OCI-LY7 (cell line): Measurements from ENCODE around the gene ROBO2. TPM values are rescaled to one million over a fixed set of nuclear protein-coding genes. Genes with fewer than 3 reads are reported as not detected.

Experiments
- BruUV-seq: library from RNA; stranded (reverse); fragments of 400-500 nt; replicated peaks from 2 replicates; lab custom pipeline; 2021; lab: Mats Ljungman, UMichigan
- CTCF ChIA-PET: fragments of 300-600 bp; sonication (Branson Sonifier 250); formaldehyde crosslinking; loops from one replicate; lab custom pipeline; 2022; ENCODE audit warnings: antibody characterized with exemption; ENCODE audit not compliant: unreplicated experiment; lab: Charles Lee
- POLR2A ChIA-PET: fragments of 300-600 bp; sonication (Branson Sonifier 250); formaldehyde crosslinking; loops from one replicate; lab custom pipeline; 2022; ENCODE audit warnings: antibody characterized with exemption; lab: Charles Lee
- DNase-seq: peaks from one replicate; pipeline ENCODE4 v3.0.0-alpha.2; 2015; ENCODE audit warnings: low spot score
- H2AFZ ChIP-seq: fragments of 200-600 bp; sonication (generic), shearing (Covaris generic); 2 replicates; pipeline ENCODE4 v1.6.1; 2014; ENCODE audit warnings: mild to moderate bottlenecking, antibody characterized with exemption, low read length, moderate library complexity
- H3K27ac ChIP-seq: fragments of 200-600 bp; sonication (generic); 2 replicates; pipeline ENCODE4 v1.5.1; 2014; ENCODE audit warnings: mixed run types, low read depth, mild to moderate bottlenecking, moderate library complexity, low read length, inconsistent platforms; ENCODE audit not compliant: poor library complexity, severe bottlenecking
- H3K36me3 ChIP-seq: fragments of 200-600 bp; sonication (generic); 2 replicates; pipeline ENCODE4 v1.6.1; 2014; ENCODE audit warnings: mild to moderate bottlenecking, antibody characterized with exemption, low read length, moderate library complexity, mixed read lengths; ENCODE audit not compliant: insufficient read depth
- H3K4me1 ChIP-seq: fragments of 200-600 bp; sonication (generic); 2 replicates; pipeline ENCODE4 v1.5.1; 2014; ENCODE audit warnings: mild to moderate bottlenecking, low read length; ENCODE audit not compliant: insufficient read depth, poor library complexity, severe bottlenecking
- H3K4me2 ChIP-seq: fragments of 200-600 bp; sonication (generic); 2 replicates; pipeline ENCODE4 v1.6.1; 2014; ENCODE audit warnings: mild to moderate bottlenecking, low read length
- H3K4me3 ChIP-seq: fragments of 200-600 bp; sonication (generic); 2 replicates; pipeline ENCODE4 v1.5.1; 2014; ENCODE audit warnings: mild to moderate bottlenecking, low read depth, low read length; ENCODE audit not compliant: poor library complexity, severe bottlenecking
- H3K79me2 ChIP-seq: fragments of 200-600 bp; sonication (generic); 2 replicates; pipeline ENCODE4 v1.6.1; 2016; ENCODE audit warnings: low read depth, mild to moderate bottlenecking, low read length, moderate library complexity, mixed read lengths; ENCODE audit not compliant: insufficient read depth
- H3K9me2 ChIP-seq: fragments of 200-600 bp; sonication (generic); 2 replicates; pipeline ENCODE4 v1.6.1; 2016; ENCODE audit warnings: mild to moderate bottlenecking, low read length, mixed read lengths; ENCODE audit not compliant: insufficient read depth
- H3K9me3 ChIP-seq: fragments of 200-600 bp; sonication (generic); 2 replicates; pipeline ENCODE4 v1.6.1; 2014; ENCODE audit warnings: mild to moderate bottlenecking, mixed run types, low read length, mixed read lengths
- H4K20me1 ChIP-seq: fragments of 200-600 bp; sonication (generic); 2 replicates; pipeline ENCODE4 v1.6.1; 2014; ENCODE audit warnings: mild to moderate bottlenecking, antibody characterized with exemption, low read length, moderate library complexity, mixed read lengths; ENCODE audit not compliant: insufficient read depth
- EZH2phosphoT487 ChIP-seq: fragments of 200-600 bp; sonication (generic); IDR thresholded peaks from 2 replicates; pipeline ENCODE4 v1.6.1; 2018; ENCODE audit warnings: low read depth, borderline replicate concordance, mild to moderate bottlenecking, mixed run types, antibody characterized with exemption, low read length, moderate library complexity, mixed read lengths
- intact Hi-C: fragments of 100-400 bp; cut with micrococcal nuclease; formaldehyde crosslinking; loops from one replicate; pipeline ENCODE4 v1.10.0; 2022; ENCODE audit not compliant: unreplicated experiment
- total RNA-seq, 2 experiments: library from RNA; depleted of rRNA in 1 of 2; stranded (reverse); fragments of >200 nt in 1 of 2; shearing (Covaris generic) in 1 of 2; gene quantifications; 2 replicates each; pipeline ENCODE4 v1.2.3, GENCODE V29; 2014 to 2022
- TF ChIP-seq, protein P1 (sequence below): fragments of 200-600 bp; sonication (generic); conservative IDR thresholded peaks from 2 replicates; pipeline ENCODE4 v1.5.1; 2014; ENCODE audit warnings: mild to moderate bottlenecking, antibody characterized with exemption, low read length, moderate library complexity, mixed read lengths

The ROBO2 gene
- total RNA-seq, 2 experiments from 2014 or later = 0.06 to 4.8 TPM

DNA sequence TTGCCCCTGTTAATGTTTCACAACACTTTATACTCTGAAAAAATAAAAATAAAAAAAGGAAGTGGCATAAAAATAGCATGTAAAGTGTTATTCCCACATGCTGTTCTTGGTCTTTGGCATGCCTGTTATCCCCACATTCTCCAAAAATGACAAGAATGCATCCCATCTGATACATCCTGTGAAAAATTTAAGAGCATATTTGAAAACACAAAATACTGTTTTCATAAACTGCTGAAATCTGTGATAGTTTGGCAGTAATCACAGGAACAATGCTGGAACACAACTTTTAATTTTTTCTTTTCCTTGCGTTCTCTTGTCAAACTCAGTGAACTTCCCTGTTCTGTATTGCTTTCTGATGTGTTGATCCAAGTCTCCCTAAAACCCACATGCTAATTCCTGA, 288.8 kb downstream of the ROBO2 start:
- no peak for DNase-seq
- ChIA-PET POLR2A (no interaction called here), CTCF (no interaction called here)
- no TSS peak for BruUV-seq
- no peak for TF ChIP-seq EZH2phosphoT487
- TF ChIP-seq, protein P1, sequence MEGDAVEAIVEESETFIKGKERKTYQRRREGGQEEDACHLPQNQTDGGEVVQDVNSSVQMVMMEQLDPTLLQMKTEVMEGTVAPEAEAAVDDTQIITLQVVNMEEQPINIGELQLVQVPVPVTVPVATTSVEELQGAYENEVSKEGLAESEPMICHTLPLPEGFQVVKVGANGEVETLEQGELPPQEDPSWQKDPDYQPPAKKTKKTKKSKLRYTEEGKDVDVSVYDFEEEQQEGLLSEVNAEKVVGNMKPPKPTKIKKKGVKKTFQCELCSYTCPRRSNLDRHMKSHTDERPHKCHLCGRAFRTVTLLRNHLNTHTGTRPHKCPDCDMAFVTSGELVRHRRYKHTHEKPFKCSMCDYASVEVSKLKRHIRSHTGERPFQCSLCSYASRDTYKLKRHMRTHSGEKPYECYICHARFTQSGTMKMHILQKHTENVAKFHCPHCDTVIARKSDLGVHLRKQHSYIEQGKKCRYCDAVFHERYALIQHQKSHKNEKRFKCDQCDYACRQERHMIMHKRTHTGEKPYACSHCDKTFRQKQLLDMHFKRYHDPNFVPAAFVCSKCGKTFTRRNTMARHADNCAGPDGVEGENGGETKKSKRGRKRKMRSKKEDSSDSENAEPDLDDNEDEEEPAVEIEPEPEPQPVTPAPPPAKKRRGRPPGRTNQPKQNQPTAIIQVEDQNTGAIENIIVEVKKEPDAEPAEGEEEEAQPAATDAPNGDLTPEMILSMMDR = no peak
- Histone ChIP-seq H3K27ac (no peak overlapping the region), H3K9me3 (no peaks in the 10 kb centered on the region), H4K20me1 (no peaks in the 10 kb centered on the region), H3K4me2 (no peak overlapping the region), H3K4me3 (no peak overlapping the region), H2AFZ (no peak overlapping the region), H3K36me3 (no peaks in the 10 kb centered on the region), H3K9me2 (no peaks in the 10 kb centered on the region), H3K79me2 (no peaks in the 10 kb centered on the region), H3K4me1 (no peaks in the 10 kb centered on the region)
- intact Hi-C loops = loop anchor here (10.0 kb wide), 1 partner anchor 1316 kb away; no protein-coding TSS in a partner anchor

DNA sequence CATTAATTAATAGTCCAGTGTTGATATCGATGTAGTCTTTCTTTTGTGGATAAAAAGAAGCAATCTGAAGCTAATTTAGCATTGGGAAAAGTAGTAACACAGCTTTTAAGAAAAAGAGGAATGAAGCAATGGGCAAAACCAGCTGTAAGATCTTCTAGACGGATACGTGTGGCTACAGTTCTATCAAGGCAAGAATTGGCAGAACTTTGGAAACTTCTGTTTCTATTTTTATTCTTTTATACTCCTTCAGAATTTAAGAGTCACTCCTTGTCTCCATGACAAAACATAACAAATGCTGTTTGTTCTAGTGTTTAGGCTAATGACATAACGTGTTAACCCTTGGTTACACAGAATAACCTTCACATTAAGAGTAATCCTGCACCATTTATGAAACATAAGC, 289.2 kb downstream of the ROBO2 start:
- Histone ChIP-seq H4K20me1 (no peaks in the 10 kb centered on the region), H3K9me2 (no peaks in the 10 kb centered on the region), H3K27ac (no peak overlapping the region), H3K79me2 (no peaks in the 10 kb centered on the region), H3K36me3 (no peaks in the 10 kb centered on the region), H2AFZ (no peak overlapping the region), H3K4me3 (no peak overlapping the region), H3K9me3 (no peaks in the 10 kb centered on the region), H3K4me2 (no peak overlapping the region), H3K4me1 (no peaks in the 10 kb centered on the region)
- intact Hi-C loops = loop anchor here (10.0 kb wide), 1 partner anchor 1316 kb away; no protein-coding TSS in a partner anchor
- ChIA-PET CTCF (no interaction called here), POLR2A (no interaction called here)
- BruUV-seq = no TSS peak
- TF ChIP-seq, protein P1 = no peak
- no peak for TF ChIP-seq EZH2phosphoT487
- DNase-seq = no peak

DNA sequence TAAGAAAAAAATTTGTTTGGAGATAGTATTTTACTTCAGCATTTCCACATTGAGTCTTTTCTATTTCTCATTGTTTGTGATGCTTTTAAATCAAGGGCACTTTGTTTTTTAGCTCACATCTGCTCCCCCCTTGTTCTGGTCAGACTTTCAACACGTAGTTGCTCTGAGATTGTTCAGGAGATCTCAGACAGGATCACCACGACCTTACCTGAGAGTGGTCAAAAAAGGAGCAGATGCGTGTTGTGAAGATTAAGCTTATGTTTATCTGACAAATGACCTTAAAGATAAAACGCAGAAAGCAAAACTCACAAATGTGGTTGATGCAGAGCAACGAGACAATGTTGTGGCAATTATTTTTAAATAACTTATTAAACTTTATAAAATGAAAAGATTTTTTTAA, 298.3 kb downstream of the ROBO2 start:
- CTCF ChIA-PET = no interaction called here

More for the DNA sequence above, 298.3 kb downstream of the ROBO2 start:
- no peak for DNase-seq
- H3K79me2 ChIP-seq = no peaks in the 10 kb centered on the region
- no peaks in the 10 kb centered on the region for H3K9me3 ChIP-seq
- POLR2A ChIA-PET = interaction anchor here (0.6 kb wide), 1 partner anchor 107 kb away, joined by 3 read pairs; no protein-coding TSS in a partner anchor
- H3K4me1 ChIP-seq = no peaks in the 10 kb centered on the region
- H4K20me1 ChIP-seq = no peaks in the 10 kb centered on the region
- no peak overlapping the region for H3K27ac ChIP-seq
- H3K9me2 ChIP-seq = no peaks in the 10 kb centered on the region
- H2AFZ ChIP-seq = no peak overlapping the region
- no peak overlapping the region for H3K4me2 ChIP-seq
- intact Hi-C loops = no loop called here
- BruUV-seq = no TSS peak
- H3K36me3 ChIP-seq = no peaks in the 10 kb centered on the region
- no peak overlapping the region for H3K4me3 ChIP-seq
- TF ChIP-seq EZH2phosphoT487 = no peak
- TF ChIP-seq, protein P1 = no peak
